ENCODE results near the gene ANXA3.

DNA sequence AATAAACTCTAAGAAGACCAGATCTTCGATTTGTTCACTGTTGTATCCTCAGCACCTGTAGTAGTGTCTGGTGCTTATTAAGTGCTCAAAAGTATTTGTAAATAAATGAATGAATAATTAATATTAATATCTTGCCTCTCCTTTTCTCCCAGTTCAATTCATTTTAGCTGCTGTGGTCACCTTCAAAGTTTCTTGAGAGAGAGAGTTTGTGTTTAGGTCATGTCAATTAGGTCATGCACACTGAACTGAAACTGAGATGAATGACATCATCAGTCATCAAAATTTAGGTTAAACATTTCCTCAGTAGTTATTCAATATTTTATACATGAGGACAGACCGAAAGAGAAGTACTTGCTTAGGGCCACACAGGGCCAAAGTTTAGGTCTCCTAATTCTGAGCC lies 73.5 kb downstream of the ANXA3 start:
- TF ChIP-seq, protein P1, sequence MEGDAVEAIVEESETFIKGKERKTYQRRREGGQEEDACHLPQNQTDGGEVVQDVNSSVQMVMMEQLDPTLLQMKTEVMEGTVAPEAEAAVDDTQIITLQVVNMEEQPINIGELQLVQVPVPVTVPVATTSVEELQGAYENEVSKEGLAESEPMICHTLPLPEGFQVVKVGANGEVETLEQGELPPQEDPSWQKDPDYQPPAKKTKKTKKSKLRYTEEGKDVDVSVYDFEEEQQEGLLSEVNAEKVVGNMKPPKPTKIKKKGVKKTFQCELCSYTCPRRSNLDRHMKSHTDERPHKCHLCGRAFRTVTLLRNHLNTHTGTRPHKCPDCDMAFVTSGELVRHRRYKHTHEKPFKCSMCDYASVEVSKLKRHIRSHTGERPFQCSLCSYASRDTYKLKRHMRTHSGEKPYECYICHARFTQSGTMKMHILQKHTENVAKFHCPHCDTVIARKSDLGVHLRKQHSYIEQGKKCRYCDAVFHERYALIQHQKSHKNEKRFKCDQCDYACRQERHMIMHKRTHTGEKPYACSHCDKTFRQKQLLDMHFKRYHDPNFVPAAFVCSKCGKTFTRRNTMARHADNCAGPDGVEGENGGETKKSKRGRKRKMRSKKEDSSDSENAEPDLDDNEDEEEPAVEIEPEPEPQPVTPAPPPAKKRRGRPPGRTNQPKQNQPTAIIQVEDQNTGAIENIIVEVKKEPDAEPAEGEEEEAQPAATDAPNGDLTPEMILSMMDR (IDR thresholded peaks at IDR 0.05) = no peak
- TF ChIP-seq POLR2AphosphoS5 (IDR thresholded peaks at IDR 0.05) = no peak
